ENCODE measurements around the gene CPLX4.

The CPLX4 gene

GRCh38 chr18:59267503-59268126 lies 50.8 kb downstream of the CPLX4 start:
- no peak for DNase-seq (ENCODE audit: low spot score)
- no peak overlapping the region for H3K27ac ChIP-seq
- H3K4me3 ChIP-seq: no peak overlapping the region

GRCh38 chr18:59266886-59267502 lies 51.5 kb downstream of the CPLX4 start:
- TF ChIP-seq CTCF (IDR thresholded peaks at IDR 0.05): no peak
- no peak overlapping the region for H3K4me3 ChIP-seq
- no peak overlapping the region for H3K27ac ChIP-seq
- no peak for DNase-seq (ENCODE audit: low spot score)

More at GRCh38 chr18:59267503-59268126, 50.8 kb downstream of the CPLX4 start:
- TF ChIP-seq CTCF (IDR thresholded peaks at IDR 0.05): no peak

DNA sequence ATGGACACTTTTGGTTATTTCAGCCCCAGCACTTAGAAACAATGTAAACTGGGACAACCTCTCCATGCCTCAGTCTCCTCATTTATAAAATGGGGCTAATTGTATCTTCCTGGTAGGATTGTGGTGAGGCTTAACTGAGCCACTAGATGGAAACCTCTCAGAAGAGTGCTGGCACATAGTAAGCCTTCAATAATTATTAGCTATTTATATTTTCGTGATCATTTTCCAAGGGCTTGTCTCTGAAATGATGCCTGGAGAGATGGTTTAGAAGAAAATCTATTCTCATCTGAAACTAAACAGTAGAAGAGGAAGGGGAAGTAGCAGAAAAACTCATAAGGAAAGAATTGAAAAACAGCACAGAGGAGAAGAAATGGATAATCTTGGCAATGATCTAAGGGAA lies 52.0 kb downstream of the CPLX4 start:
- H3K4me3 ChIP-seq: no peak overlapping the region
- DNase-seq (ENCODE audit: low spot score): no peak
- no peak overlapping the region for H3K27ac ChIP-seq
- TF ChIP-seq CTCF (IDR thresholded peaks at IDR 0.05): no peak

DNA sequence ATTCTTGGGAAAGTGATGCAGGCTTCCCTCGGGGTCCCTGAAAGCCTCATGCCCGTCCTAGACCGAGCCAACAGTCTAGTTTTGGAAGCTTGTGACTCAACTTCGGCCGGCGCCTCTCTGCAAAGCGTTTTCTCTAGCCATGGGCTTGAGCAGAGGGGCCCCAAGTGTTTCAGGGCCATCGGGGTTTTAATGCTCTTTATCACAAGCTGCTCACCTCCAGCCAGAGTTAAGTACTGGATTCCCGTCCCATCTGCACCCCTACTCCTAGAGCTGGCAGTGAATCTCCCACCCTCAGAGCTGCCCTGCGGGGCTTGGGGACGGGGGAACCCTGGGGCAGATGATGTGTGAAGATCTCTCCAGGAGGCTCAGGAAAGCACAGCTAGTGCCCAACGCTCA lies 52.5 kb downstream of the CPLX4 start:
- no peak for TF ChIP-seq CTCF (IDR thresholded peaks at IDR 0.05)
- no peak overlapping the region for H3K27ac ChIP-seq
- no peak overlapping the region for H3K4me3 ChIP-seq
- DNase-seq (ENCODE audit: low spot score): no peak

DNA sequence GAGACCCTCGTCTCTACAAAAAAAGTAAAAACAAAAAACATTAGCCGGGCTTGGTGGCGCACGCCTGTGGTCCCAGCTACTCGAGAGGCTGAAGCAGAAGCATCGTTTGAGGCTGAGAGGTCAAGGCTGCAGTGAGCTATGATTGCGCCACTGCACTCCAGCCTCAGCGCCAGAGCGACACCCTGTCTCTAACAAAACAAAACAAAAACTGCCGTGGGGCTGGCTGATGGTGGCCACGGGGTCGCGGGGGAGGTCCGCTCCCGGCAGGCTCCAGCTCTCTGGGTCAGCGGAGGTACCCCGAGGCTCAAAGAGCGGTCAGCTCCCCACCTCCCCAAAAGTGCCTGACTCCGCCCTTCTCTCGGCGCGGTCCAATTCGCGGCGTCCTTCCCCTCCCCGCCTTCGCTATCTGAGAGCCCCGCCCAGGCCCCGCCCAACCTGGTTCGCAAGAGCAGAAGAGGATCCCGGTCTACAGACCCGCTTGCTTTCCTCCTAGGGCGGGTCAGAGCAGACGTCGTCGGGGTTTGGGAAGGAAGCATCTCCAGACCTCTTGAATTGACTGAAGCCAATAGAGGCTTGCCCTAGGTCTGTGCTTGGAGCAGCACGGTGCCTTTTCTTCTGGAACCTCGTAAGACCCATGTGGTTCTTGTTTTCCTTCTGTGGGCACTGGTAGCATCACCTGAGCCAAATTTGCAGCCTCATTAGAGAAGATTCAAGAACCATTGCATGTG lies 53.0 kb downstream of the CPLX4 start:
- H3K4me3 ChIP-seq: peak overlapping the region; percentile 56
- H3K27ac ChIP-seq: no peak overlapping the region
- no peak for TF ChIP-seq CTCF (IDR thresholded peaks at IDR 0.05)
- DNase-seq (ENCODE audit: low spot score): no peak

- peak overlapping the region; percentile 56 for H3K4me3 ChIP-seq
- H3K27ac ChIP-seq: no peak overlapping the region
- DNase-seq (ENCODE audit: low spot score): no peak
- TF ChIP-seq CTCF (IDR thresholded peaks at IDR 0.05): no peak
Observed at GRCh38 chr18:59264651-59265245, 53.7 kb downstream of the CPLX4 start.

Measured in coronary artery (tissue), 2 donors.